RWPE1 (cell line): ENCODE measurements around the gene RGS6.

Experiments used
- CTCF ChIA-PET: fragments of 350-600 bp; sonication (Branson Sonifier 250); formaldehyde crosslinking; extraction: SDS; loops from one replicate; lab custom pipeline; 2021; lab: Yijun Ruan, JAX
- POLR2A ChIA-PET: fragments of 400-600 bp; formaldehyde crosslinking; extraction: SDS; loops from one replicate; lab custom pipeline; 2020; ENCODE audit warnings: antibody characterized with exemption; ENCODE audit not compliant: low non-redundant PET; lab: Yijun Ruan, JAX
- DNase-seq: peaks from one replicate; pipeline ENCODE4 v3.0.0; 2012; ENCODE audit warnings: low spot score
- H3K27ac ChIP-seq: fragments of 450-650 bp; 2 replicates; pipeline ENCODE4 v1.5.1; 2017
- CTCF ChIP-seq: fragments of 450-650 bp; conservative IDR thresholded peaks from 2 replicates; pipeline ENCODE4 v1.5.1; 2017; ENCODE audit warnings: low read depth, mild to moderate bottlenecking

The RGS6 gene

DNA sequence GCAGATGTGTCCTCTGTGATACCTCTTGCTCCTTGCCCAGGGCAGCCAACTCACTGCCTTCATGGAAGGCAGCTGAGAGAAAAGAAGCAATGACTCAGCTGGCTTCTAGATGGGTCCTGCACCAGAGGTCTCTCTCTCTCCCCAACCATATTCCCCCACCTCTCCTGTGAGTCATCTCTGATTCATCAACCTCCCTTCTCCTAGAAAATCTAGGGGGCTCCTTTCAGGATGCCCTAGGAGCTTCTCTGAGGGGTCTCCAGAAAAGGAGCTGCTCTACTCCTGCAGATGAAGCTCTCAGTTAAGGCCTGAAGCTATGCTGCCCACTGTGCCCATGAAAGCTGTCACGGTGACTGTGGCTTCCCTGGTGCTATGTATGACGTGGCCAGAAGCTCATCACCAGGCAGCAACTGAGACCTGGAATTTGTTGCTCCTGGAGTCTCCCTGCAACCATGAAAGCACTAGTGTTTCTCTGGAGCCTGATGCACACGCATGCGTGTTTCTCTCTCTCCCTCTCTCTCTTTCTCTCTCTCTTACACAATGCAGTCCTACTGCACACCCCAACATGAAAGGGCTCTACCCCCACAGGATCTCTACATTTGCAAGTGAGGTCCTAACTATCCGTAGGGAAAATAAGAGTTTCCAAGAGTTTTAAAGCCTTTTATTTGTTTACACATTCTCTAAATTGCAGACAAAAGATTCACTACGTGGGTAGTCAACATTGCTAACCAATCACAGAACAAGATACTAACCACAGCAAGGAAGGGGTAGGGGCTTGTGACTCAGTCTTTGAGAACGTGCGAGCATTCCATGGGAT lies 676.4 kb downstream of the RGS6 start:
- CTCF ChIA-PET = no interaction called here
- no peak for TF ChIP-seq CTCF
- peak; percentile 93 for DNase-seq
- peak overlapping the region; percentile 14; the same call in 1 of the 2 replicates for H3K27ac ChIP-seq
- POLR2A ChIA-PET = no interaction called here

DNA sequence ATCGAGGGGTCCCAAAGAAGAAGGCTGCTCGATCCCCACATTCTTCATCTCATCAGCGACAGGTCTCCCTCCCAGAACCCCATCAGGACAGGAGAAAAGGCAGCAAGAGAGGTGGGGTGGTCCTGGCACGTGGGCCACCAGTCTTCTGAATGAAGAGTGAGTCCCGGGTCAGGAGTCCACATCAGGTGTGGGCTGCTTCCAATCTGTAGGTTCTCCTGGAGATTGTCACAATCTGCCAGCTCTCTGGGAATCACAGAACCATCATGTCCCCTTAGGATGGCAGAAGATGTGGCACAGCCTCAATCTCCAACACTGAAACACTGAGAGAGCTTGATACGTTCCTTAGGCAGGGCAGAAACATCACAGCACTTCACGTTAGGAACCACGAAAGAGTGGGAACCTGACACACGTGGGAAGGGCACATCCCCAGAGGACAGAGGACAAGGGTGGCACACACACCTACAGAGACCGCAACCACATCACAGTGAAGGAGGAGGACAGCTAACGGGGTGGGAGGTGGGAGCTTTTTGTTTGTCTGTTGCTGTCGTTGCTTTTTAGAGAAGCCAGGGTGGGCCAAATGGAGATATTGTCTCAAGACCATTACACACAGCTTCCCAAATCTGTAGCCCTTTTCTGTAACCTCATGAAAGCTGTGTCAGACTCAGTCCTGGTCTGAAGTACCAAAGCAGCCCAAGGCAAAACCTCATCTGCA lies 677.1 kb downstream of the RGS6 start:
- H3K27ac ChIP-seq = no peak overlapping the region
- ChIA-PET POLR2A (no interaction called here), CTCF (no interaction called here)
- no peak for TF ChIP-seq CTCF
- no peak for DNase-seq

DNA sequence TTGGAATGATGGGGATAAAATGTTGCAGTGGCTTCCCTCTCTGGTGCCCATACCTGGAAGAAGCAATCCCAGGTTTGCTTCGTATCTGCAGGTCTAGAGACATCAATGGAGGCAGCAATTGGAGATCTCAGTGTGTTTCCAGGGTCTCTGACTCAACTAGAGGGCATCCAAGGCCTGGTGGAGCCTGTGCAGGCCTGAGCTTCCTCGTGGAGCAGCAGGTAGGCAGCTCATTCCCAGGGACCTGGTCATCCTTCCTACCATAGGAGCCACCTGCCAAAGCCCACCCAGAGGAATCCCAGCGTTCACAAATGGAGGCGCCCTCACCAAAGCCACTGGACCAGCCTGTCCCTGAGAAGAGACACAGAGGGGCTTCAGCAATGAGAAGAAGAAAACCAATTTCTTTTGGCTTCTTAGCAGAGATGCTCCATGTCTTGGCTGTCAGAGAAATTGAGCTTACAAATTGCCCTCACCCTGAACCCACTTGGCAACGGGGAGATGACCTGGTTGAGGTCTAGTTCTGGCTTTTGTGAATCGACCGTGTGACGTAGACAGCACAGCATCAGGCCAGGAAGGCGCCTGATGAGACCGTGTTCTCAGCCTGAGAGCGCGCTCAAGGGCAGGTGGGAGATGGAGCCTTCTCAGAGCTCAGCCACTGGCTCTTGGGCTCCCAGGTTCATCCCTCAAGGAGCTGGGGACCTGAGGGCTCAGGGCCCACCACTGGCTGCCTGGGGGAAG lies 678.0 kb downstream of the RGS6 start:
- TF ChIP-seq CTCF = no peak
- ChIA-PET CTCF (no interaction called here), POLR2A (no interaction called here)
- no peak for DNase-seq
- H3K27ac ChIP-seq = no peak overlapping the region

DNA sequence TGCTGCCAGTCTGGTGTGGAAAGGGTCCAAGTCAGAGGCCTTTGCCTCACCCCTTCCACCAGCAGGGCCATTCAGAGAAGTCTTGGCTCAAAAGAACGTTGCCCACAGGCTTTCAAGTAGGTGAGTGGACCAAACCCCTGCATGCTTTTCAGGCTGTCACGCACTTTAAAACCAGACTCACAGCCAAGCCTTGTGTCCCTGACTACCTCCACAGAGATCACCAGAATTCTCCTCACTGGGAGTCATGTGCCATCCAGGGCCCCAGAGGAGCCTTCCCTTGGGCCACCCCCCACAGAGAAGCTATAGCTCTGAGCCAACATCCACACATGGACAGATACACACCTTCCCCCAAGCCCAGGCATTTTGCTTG lies 678.6 kb downstream of the RGS6 start:
- POLR2A ChIA-PET = no interaction called here
- TF ChIP-seq CTCF = no peak
- CTCF ChIA-PET = no interaction called here
- DNase-seq = no peak
- H3K27ac ChIP-seq = no peak overlapping the region

GRCh38 chr14:72611506-72611905 lies 679.3 kb downstream of the RGS6 start:
- TF ChIP-seq CTCF = no peak
- no peak for DNase-seq
- ChIA-PET CTCF (no interaction called here), POLR2A (no interaction called here)
- H3K27ac ChIP-seq = no peak overlapping the region

GRCh38 chr14:72612041-72612440 lies 679.8 kb downstream of the RGS6 start:
- no peak overlapping the region for H3K27ac ChIP-seq
- no peak for DNase-seq
- POLR2A ChIA-PET = no interaction called here
- CTCF ChIA-PET = no interaction called here
- no peak for TF ChIP-seq CTCF
